ENCODE data around the gene PXMP4.
A peak's percentile ranks its signal among the peaks of the same experiment; 100 is the strongest.

The PXMP4 gene

GRCh38 chr20:33687993-33688937, 31.8 kb downstream of the PXMP4 start:
- TF ChIP-seq CTCF (IDR thresholded peaks at IDR 0.05; ENCODE audit: borderline replicate concordance, insufficient read depth, low read depth, low read length), result no peak
- H3K4me3 ChIP-seq (ENCODE audit: low read depth, low read length), result no peak overlapping the region

GRCh38 chr20:33687370-33687915, 32.7 kb downstream of the PXMP4 start:
- TF ChIP-seq CTCF (IDR thresholded peaks at IDR 0.05; ENCODE audit: borderline replicate concordance, insufficient read depth, low read depth, low read length), result no peak
- H3K4me3 ChIP-seq (ENCODE audit: low read depth, low read length), result no peak overlapping the region

DNA sequence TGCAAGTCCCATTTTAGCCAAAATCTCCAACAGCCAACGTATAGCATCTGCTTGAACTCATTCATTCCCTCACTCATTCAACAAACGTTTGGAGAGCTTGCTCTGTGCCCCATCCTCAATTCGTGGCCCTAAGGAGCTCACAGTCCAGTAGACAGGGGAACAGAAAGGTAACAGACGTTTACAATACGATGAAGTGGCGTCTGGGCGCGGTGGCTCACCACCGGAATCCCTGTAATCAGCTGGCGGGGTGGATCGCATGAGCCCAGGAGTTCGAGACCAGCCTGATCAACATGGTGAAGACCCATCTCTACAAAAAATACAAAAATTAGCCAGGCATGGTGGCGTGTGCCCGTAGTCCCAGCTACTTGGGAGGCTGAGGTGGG, 33.1 kb downstream of the PXMP4 start:
- H3K4me3 ChIP-seq (ENCODE audit: low read depth, low read length), result no peak overlapping the region
- no peak for TF ChIP-seq CTCF (IDR thresholded peaks at IDR 0.05; ENCODE audit: borderline replicate concordance, insufficient read depth, low read depth, low read length)

- TF ChIP-seq CTCF (IDR thresholded peaks at IDR 0.05; ENCODE audit: borderline replicate concordance, insufficient read depth, low read depth, low read length), result peak; percentile 33; the same call in 1 of the 2 replicates
These were observed 33.8 kb downstream of the PXMP4 start, which contains the start of gene E2F1 for GRCh38 chr20:33686100-33686983. E2F1 (minus strand) TSS chr20:33686385; CDS start chr20:33686264, 121 bp downstream.

DNA sequence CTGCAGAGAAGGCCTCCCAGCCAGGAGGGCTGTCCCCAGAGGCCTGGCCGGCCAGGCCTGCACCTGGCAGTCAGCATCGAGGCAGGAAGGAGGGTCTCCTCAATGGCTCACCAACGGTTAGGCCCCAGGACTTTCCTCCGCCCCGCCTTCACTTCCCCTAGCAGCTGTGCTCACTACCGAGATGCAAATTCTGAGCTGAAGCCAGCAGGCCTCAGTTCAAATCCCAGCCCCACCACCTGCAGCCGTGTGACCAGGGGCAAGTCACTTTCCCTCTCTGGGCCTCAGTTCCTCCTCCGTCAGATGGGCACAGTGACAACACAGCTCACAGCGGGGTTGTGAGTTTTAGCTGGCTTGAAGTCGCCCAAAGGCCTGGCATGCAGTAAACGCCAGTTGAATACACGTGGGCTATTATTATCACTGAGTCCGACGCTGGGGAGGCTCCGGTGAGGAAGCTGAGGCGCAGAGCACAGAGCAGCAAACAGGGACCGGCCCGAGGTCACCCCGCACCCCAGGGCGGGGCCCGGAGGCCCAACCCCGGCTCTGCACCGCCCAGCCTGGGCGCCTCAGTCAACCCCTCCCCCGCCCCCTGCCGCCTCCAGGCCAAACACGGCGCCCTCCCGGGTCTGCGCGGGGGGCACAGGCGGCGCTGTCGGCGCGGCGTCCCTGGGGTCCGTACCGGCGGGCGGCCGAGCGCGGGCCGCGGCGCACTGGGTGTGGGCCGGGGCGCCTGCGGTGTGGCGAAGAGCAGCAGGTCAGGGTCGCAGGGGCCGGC, 34.6 kb downstream of the PXMP4 start:
- H3K4me3 ChIP-seq (ENCODE audit: low read depth, low read length), result peak overlapping the region; percentile 58
- no peak for TF ChIP-seq CTCF (IDR thresholded peaks at IDR 0.05; ENCODE audit: borderline replicate concordance, insufficient read depth, low read depth, low read length)

More at GRCh38 chr20:33686100-33686983, 33.8 kb downstream of the PXMP4 start, which contains the start of gene E2F1:
- peak within 1 kb of the TSS; percentile 58 for H3K4me3 ChIP-seq (ENCODE audit: low read depth, low read length)

Data from GM12875 (cell line).